ENCODE data around the gene KLF9. TPM values are rescaled to one million over a fixed set of nuclear protein-coding genes. Genes with fewer than 3 reads are reported as not detected.
A peak's percentile ranks its signal among the peaks of the same experiment; 100 is the strongest.

The KLF9 gene
- total RNA-seq, 2 experiments from 2014 or later, result 132 to 135 TPM

DNA sequence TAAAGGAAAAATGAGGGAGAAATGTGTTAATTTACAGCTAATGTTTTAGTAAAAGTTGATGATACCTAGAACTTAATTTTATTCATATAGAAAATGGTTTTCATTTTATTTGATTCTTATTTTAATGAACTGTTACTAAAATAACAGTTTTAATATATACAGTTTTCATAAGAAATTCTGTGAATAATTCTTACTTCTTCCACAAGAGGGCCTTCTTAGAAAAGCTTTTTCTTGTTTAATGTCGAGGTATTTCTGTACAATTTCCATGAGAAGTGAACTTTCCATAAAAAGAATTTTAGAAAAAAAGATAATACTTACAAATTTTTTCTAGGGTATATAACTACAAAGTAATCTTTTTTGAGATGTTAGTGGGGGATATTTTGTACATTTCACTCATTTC is 73.9 kb downstream of the KLF9 start:
- peak in 3 of 14 experiments; percentile 38 to 52 (median 42) for DNase-seq
- TF ChIP-seq, protein P1, sequence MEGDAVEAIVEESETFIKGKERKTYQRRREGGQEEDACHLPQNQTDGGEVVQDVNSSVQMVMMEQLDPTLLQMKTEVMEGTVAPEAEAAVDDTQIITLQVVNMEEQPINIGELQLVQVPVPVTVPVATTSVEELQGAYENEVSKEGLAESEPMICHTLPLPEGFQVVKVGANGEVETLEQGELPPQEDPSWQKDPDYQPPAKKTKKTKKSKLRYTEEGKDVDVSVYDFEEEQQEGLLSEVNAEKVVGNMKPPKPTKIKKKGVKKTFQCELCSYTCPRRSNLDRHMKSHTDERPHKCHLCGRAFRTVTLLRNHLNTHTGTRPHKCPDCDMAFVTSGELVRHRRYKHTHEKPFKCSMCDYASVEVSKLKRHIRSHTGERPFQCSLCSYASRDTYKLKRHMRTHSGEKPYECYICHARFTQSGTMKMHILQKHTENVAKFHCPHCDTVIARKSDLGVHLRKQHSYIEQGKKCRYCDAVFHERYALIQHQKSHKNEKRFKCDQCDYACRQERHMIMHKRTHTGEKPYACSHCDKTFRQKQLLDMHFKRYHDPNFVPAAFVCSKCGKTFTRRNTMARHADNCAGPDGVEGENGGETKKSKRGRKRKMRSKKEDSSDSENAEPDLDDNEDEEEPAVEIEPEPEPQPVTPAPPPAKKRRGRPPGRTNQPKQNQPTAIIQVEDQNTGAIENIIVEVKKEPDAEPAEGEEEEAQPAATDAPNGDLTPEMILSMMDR (IDR thresholded peaks at IDR 0.05), result peak; percentile 66
- no peaks in the 10 kb centered on the region for H3K36me3 ChIP-seq (ENCODE audit: insufficient read depth, low read length)
- no peak overlapping the region for H3K4me3 ChIP-seq (ENCODE audit: low read length)
- Mint-ChIP-seq H3K4me3 (no peak overlapping the region), H3K9me3 (no peaks in the 10 kb centered on the region), H3K4me1 (ENCODE audit: low read depth) (peaks cover 7% of the 10 kb centered on the region), H3K27me3 (no peaks in the 10 kb centered on the region), H3K27ac (no peak overlapping the region), H3K36me3 (ENCODE audit: low read depth) (peaks cover 26% of the 10 kb centered on the region)
- no peak overlapping the region for H3K27ac ChIP-seq (ENCODE audit: low read depth in 1 of 2, low read length in 2 of 2)
- intact Hi-C loops (cut with DNase I, micrococcal nuclease), result loop anchor here (1.0 kb wide), 1 partner anchor 262 kb away; no protein-coding TSS in a partner anchor
- no peaks in the 10 kb centered on the region for H3K9me3 ChIP-seq (ENCODE audit: control insufficient read depth in 1 of 2, insufficient read depth in 1 of 2, low read length in 2 of 2)
- H3K27me3 ChIP-seq (ENCODE audit: control insufficient read depth in 1 of 2, insufficient read depth in 2 of 2, low read length in 2 of 2), result no peaks in the 10 kb centered on the region
- no peak for ATAC-seq (ENCODE audit: poor library complexity)
- H3K4me1 ChIP-seq (ENCODE audit: insufficient read depth, low read length), result no peaks in the 10 kb centered on the region
- ChIA-PET CTCF (interaction anchor here (1.2 to 2.7 kb wide), 4 partner anchors 58 to 262 kb away, joined by 3 to 25 read pairs (median 3); no protein-coding TSS in a partner anchor), POLR2A (interaction anchor here (0.6 to 2.4 kb wide), 5 partner anchors 50 to 262 kb away, joined by 3 to 13 read pairs (median 4); partner anchors contain the start of gene KLF9)

Other genes with a start within 250 kb of the KLF9 start
- gene SMC5, start 155.7 kb downstream of the KLF9 start, total RNA-seq, result 10 to 100 TPM; 37.7 to 38.1 TPM